ENCODE measurements around the gene PCBP2.

DNA sequence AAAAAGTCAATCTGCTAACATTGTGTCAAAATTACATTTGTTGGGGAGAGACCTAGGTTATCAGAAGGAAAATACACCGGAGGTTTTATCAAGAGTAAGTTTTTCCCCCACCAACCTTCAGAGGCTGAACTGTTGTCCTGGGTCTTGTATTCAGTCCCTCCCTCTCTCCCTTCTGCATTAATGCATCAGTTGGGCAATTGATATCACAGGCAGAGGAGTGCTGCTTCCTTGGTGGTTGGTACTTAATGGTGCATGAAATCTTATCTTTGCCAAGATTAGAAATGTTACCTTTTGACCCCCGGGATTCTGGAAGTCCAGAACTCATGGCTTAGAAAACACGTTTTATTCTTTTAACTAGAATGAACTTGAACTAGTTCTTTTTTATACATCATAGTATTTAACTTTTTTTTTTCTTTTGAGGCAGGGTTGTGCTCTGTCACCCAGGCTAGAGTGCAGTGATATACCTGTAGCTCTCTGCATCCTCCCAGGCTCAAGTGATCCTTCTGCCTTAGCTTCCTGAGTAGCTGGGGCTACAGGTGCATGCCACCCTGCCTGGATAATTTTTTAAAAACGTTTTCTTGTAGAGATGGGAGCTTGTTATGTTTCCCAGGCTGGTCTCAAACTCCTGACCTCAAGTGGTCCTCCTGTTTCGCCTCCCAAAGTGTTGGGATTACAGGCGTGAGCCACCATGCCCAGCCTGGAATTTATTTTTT lies 4.9 kb downstream of the PCBP2 start:
- no peak for TF ChIP-seq EZH2 (IDR thresholded peaks at IDR 0.05; ENCODE audit: borderline replicate concordance, low read depth, low read length, severe bottlenecking)
- TF ChIP-seq, protein P1, sequence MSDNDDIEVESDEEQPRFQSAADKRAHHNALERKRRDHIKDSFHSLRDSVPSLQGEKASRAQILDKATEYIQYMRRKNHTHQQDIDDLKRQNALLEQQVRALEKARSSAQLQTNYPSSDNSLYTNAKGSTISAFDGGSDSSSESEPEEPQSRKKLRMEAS (IDR thresholded peaks at IDR 0.05; ENCODE audit: insufficient read depth, insufficient read length) = no peak
- TF ChIP-seq, protein P2, sequence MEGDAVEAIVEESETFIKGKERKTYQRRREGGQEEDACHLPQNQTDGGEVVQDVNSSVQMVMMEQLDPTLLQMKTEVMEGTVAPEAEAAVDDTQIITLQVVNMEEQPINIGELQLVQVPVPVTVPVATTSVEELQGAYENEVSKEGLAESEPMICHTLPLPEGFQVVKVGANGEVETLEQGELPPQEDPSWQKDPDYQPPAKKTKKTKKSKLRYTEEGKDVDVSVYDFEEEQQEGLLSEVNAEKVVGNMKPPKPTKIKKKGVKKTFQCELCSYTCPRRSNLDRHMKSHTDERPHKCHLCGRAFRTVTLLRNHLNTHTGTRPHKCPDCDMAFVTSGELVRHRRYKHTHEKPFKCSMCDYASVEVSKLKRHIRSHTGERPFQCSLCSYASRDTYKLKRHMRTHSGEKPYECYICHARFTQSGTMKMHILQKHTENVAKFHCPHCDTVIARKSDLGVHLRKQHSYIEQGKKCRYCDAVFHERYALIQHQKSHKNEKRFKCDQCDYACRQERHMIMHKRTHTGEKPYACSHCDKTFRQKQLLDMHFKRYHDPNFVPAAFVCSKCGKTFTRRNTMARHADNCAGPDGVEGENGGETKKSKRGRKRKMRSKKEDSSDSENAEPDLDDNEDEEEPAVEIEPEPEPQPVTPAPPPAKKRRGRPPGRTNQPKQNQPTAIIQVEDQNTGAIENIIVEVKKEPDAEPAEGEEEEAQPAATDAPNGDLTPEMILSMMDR (IDR thresholded peaks at IDR 0.05; ENCODE audit: extremely low read depth in 1 of 2, insufficient read depth in 1 of 2, low read depth in 1 of 2, low read length in 2 of 2) = no peak

Data from endothelial cell of umbilical vein (primary cell).